NCI-H446 treated with DMSO at 0.1 percent for 48 hours (cell line): Measurements from ENCODE around the gene POLR3G.

Experiments used
- DNase-seq: peaks from one replicate; lab custom pipeline; 2025; lab: John Stamatoyannopoulos, UW

Gene POLR3G

GRCh38 chr5:90550963-90551362 is 76.3 kb downstream of the POLR3G start:
- DNase-seq: no peak

DNA sequence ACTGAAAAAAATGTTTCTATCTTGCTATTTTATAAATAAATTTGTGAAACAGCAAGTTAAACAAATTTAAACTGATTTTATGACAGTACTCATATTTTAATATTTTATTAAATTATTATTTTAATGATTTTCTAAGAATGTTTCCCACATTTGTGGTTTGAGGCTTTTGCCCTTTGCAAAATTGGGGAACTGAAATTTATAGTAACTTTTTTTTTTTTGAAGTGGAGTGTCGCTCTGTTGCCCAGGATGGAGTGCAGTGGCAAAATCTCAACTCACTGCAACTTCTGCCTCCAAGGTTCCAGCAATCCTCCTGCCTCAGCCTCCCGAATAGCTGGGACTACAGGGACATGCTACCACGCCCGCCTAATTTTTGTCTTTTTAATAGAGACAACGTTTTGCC is 76.7 kb downstream of the POLR3G start:
- no peak for DNase-seq

DNA sequence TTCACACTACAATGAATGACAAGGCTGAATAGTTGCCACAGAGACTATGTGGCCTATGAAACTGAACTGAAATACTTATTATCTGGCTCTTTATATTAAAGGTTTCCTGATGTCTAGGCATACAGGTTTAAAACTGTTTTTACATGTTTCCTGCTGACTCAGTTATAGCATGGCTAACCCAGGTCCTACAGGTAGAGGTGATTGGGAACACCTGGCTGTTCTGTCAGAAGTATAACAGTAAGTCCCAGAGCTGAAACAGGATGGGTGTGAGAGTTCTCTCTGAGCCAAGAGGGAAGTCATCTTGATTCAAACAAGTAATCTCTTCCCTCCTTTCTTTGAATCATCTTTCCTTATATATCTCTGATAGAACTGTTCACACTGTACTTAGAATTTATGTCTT is 79.0 kb downstream of the POLR3G start:
- DNase-seq: no peak

DNA sequence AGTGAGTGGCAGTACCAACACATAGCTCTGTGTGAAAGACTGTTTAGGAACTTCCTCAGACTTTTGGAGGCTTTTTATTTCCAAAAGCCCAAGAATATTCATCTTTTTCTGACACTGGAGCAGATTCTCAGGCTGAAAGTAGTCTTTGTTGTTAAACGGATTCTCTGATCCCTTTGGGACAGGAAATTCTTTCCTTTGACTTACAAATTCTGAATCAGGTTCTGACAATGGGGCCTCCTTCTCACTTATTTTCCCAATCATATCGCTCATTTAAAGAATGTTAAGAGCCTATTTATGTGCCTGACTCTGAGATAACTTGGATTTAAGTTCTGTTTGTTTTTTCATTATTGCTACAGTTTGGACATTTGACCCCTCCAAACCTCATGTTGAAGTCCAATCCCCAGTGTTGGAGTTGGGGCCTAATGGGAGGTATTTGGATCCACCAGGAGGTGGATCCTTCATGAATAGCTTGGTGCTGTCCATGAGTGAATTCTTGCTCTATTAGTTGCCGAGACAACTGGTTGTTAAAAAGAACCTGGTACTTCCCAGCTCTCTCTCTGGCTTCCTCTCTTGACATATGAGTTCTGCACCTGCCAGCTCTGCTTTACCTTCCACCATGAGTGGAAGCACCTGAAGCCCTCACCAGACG is 79.8 kb downstream of the POLR3G start:
- no peak for DNase-seq

- DNase-seq: no peak
Measured at GRCh38 chr5:90555666-90556065, 81.0 kb downstream of the POLR3G start.

GRCh38 chr5:90557391-90557790 is 82.7 kb downstream of the POLR3G start:
- no peak for DNase-seq

DNA sequence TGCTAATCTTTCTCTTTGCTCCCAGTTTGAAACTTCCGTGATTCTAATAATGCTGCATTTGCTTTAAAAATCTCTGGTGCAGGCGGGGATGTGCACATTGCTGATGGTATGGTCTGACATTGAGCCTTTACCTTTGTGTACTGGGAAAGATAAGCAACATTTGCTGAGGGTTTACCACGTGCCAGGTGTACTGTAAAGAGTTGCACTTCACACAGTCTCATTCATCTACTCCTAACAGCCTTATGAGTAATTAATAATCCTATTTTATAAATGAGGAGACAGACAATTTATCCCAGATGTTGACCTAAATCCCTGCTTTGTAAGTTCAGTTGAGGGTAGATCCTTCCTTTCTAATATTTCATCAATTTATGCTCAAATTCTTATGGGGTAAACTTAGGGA is 83.2 kb downstream of the POLR3G start:
- DNase-seq: no peak

DNA sequence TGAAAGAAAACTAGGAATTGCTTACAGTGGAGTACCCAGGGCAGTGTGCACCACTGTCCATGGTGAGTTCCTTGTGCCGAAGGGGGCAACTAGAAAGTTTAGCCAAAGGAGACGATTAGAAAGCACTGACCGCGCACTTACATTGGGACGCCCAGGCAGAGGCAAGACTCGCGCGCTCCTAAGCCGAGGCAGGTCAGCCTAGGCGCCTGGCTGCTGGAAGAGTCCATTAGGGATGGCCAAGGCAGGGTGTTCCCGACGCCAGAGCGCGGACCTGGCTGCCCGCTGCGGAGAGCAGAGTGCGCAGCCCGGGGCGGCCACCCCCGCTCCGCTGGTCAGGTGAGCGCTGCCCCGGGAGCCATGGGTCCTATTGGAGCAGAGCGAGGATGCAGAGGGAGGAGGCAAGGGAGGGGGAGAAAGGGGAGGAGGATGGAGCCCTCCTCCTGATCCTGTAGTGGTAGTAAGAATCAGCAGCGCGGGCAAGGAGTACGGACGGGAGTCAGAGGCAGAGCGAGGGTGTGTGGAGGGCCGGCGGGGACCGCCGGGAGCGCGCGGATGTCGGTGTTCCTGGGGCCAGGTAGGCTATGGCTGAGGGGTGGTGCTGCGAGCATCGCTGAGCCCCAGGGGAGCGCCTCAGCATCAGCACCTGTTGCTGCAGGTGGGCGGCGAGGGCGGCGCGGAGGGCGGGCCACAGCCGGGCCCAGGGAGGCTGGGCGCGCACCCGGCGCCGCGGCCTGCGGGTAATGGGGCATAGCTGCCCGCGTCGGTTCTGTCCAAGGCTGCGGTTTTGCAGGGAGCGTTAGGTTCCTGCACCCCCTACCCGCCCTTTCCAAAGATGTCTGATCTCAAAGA is 83.9 kb downstream of the POLR3G start, which contains the start of gene ADGRV1:
Gene ADGRV1, plus strand, starts transcription at position 454 of the 849 bp plus-strand sequence. Its CDS starts 99 bp downstream, at position 553.
- DNase-seq: peak; percentile 89

- peak; percentile 2 for DNase-seq
Measured at GRCh38 chr5:90560771-90561170, 86.1 kb downstream of the POLR3G start.

GRCh38 chr5:90561766-90562165 is 87.1 kb downstream of the POLR3G start:
- DNase-seq: no peak

DNA sequence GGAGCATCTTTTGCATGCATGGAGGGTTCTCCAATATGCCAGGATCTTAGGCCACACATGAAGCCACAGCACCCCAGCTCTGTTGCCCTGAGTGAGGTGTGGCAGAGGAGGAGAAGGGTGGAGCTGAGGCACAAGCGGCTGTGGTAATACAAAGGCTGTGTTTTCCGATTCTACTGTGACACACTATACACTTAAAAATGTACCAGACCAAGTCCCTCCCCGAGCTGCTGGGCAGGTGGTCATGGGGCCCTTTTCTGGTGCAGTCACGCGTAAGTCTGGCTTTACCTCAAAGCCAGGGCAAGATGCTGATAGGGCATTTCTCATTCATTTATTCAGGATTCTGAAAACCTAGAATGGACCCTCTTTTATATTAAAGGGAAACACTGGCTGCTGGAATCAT is 87.7 kb downstream of the POLR3G start:
- no peak for DNase-seq

GRCh38 chr5:90563108-90563507 is 88.4 kb downstream of the POLR3G start:
- peak; percentile 60 for DNase-seq
